Placental epithelial cell (primary cell): ENCODE measurements around the gene OPALIN. TPM values are rescaled to one million over a fixed set of nuclear protein-coding genes. Genes with fewer than 3 reads are reported as not detected.

Source experiments
- total RNA-seq: library from RNA; depleted of rRNA; stranded (reverse); fragments of >200 nt; gene quantifications from 2 replicates; pipeline ENCODE4 v1.2.3, GENCODE V29; 2012

OPALIN gene
- total RNA-seq: not detected in 2 replicates

GRCh38 chr10:96358851-96359540 is at the start of gene OPALIN:
Gene OPALIN, minus strand, starts transcription at chr10:96359002. Its CDS starts 106 bp downstream, at chr10:96358896.

GRCh38 chr10:96304230-96304629 is 54.6 kb downstream of the OPALIN start, which contains the start of gene DNTT:
Gene DNTT, plus strand, starts transcription at chr10:96304434. Its CDS starts 64 bp downstream, at chr10:96304498.

Other genes starting within 250 kb of the OPALIN start
- gene ZNF518A, start 228.7 kb downstream of the OPALIN start, total RNA-seq: 26.7 and 29.1 TPM in 2 replicates
- gene BLNK, start 87.4 kb downstream of the OPALIN start, total RNA-seq: 14.1 and 25.5 TPM in 2 replicates
- gene DNTT, start 54.6 kb downstream of the OPALIN start, total RNA-seq: not detected in 2 replicates
- under 0.01 TPM in 1 of 2 replicates, not detected in the other for gene TLL2, start 154.9 kb upstream of the OPALIN start, total RNA-seq
- 69.1 and 132 TPM in 2 replicates for gene TM9SF3, start 228.0 kb upstream of the OPALIN start, total RNA-seq